GM19193 (cell line): ENCODE results near the gene HHEX.

ENCODE experiments used
- POLR2A ChIP-seq: IDR thresholded peaks from 4 replicates; pipeline ENCODE4 v1.6.1; 2011; ENCODE audit not compliant: insufficient read depth, insufficient read length; ENCODE audit errors: extremely low read depth

The HHEX gene

DNA sequence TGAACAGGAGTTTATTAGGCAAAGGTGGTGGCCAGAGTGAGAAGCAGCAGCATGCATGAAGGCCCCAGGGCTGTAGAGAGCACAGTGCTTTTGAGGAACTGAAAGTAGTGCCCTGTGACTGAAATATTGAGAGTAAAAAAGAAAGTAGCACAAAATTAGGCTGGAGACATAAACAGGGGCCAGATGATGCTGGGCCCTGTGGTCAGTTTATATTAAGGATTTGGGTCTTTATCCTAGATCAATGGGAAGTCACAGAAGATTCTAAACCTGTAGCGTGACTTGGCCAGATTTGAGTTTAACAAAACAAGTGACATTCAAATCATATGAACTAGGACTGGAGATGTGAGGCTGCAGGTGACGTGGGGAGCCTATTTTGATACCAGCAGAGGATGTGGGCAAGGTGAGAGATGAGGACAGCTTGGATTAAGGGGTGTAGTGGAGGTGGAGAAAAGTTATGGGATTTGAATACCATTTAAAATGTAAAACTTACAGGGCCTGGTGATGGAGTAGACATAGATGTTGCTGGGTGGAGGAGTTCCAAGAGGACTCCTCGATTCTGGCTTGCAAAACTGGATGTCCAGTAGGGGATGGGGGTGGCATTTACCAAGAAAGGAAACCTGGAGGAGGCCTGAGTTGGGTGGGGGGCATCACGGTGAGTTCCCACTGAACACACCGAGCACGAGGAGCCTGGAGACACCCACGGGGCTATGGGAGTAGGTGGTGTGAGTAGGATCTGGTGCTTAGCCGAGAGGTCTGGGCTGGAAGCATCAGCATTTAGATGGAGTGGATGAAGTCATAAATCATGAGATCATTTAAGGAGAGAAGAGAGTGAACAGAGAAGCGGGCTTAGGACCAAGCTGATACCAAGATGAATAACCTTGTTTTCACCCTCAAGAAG lies 52.8 kb downstream of the HHEX start:
- TF ChIP-seq POLR2A: no peak
